Nephron (organoid): ENCODE results near the gene RBM39.

Source experiments
- H3K27ac Mint-ChIP-seq, 3 experiments: 2 replicates each; pipeline ENCODE4 v1.8.0; 2020; ENCODE audit warnings: mixed read lengths in 3 of 3, mild to moderate bottlenecking in 2 of 3, moderate library complexity in 1 of 3
- H3K27me3 Mint-ChIP-seq: 2 replicates; pipeline ENCODE4 v1.8.0; 2021; ENCODE audit warnings: low read depth, mild to moderate bottlenecking, moderate library complexity, mixed read lengths
- H3K36me3 Mint-ChIP-seq: 2 replicates; pipeline ENCODE4 v1.8.0; 2020; ENCODE audit warnings: low read depth, mixed read lengths
- H3K4me1 Mint-ChIP-seq: 2 replicates; pipeline ENCODE4 v1.8.0; 2020; ENCODE audit warnings: mixed read lengths
- H3K4me3 Mint-ChIP-seq, 3 experiments: 2 replicates each; pipeline ENCODE4 v1.8.0; 2020; ENCODE audit warnings: mild to moderate bottlenecking in 3 of 3, mixed read lengths in 3 of 3, moderate library complexity in 2 of 3
- H3K9me3 Mint-ChIP-seq: 2 replicates; pipeline ENCODE4 v1.8.0; 2020; ENCODE audit warnings: mixed read lengths
- TF ChIP-seq, protein P1 (sequence below), 3 experiments: fragments of 200-600 bp; sonication (generic); IDR thresholded peaks; one replicate each; pipeline ENCODE4 v1.5.0; 2021; ENCODE audit warnings: antibody characterized with exemption in 3 of 3; ENCODE audit not compliant: unreplicated experiment in 3 of 3

RBM39 gene

DNA sequence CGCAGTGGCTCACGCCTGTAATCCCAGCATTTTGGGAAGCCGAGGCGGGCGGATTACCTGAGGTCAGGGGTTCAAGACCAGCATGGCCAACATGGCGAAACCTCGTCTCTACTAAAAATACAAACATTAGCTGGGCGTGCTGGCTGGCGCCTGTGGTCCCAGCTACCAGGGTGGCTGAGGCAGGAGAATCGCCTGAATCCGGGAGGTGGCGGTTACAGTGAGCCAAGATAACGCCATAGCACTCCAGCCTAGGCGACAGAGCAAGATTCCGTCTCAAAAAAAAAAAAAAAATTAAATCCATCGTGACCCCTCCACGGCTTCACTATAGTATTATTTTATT is 76.1 kb downstream of the RBM39 start:
- H3K4me3 Mint-ChIP-seq, result peak overlapping the region in 2 of 3 experiments; percentile 32 to 51
- H3K36me3 Mint-ChIP-seq, result peaks cover 30% of the 10 kb centered on the region
- peaks cover 33% of the 10 kb centered on the region for H3K4me1 Mint-ChIP-seq
- no peaks in the 10 kb centered on the region for H3K9me3 Mint-ChIP-seq
- peak overlapping the region in 1 of 3 experiments; percentile 28 for H3K27ac Mint-ChIP-seq
- H3K27me3 Mint-ChIP-seq, result peaks cover 3% of the 10 kb centered on the region
- TF ChIP-seq, protein P1, sequence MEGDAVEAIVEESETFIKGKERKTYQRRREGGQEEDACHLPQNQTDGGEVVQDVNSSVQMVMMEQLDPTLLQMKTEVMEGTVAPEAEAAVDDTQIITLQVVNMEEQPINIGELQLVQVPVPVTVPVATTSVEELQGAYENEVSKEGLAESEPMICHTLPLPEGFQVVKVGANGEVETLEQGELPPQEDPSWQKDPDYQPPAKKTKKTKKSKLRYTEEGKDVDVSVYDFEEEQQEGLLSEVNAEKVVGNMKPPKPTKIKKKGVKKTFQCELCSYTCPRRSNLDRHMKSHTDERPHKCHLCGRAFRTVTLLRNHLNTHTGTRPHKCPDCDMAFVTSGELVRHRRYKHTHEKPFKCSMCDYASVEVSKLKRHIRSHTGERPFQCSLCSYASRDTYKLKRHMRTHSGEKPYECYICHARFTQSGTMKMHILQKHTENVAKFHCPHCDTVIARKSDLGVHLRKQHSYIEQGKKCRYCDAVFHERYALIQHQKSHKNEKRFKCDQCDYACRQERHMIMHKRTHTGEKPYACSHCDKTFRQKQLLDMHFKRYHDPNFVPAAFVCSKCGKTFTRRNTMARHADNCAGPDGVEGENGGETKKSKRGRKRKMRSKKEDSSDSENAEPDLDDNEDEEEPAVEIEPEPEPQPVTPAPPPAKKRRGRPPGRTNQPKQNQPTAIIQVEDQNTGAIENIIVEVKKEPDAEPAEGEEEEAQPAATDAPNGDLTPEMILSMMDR (IDR thresholded peaks at IDR 0.05; ENCODE audit: unreplicated experiment in 3 of 3), result no peak

DNA sequence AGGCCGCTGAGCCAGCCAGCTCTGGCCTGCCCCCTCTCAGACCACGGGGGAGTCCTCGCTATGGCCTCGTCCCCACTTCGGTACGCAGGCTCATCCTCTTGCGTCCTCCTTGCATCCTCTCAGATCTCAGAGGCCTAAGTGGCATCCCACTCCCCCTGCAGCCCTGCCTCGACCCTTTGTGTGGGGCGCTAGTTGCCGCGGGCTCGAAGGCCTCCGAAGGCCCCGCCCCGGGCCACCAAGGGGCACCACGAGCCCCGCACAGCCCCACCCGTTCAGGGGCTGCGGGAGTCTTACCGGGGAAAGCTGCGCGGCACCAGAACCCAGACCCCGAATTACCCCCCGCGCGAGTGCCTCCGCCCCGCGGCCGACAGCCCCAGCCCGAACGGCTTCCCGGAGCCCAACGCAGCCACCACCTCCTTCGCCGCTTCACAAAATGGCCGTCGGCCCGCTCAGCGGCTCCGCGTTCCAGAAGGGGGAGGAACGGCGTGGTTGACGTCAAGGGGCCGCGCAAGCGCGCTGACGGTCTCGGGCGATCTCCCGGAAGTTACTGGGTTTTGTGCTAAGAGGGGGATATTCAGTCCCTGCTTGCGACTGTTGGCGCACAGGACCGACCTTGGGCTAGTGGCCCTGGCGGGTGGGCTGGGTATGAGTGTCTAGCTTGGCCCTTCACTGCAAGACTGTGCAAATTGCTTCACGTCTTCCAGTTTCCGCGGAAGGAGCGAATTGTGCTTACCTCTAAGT is 77.4 kb downstream of the RBM39 start, which contains the start of the genes CPNE1 and RBM12:
TSS of gene CPNE1 (minus strand) at position 435 of the 741 bp plus-strand sequence. CDS start 31,977 bp downstream, outside the sequence.
TSS of gene RBM12 (minus strand) at position 435 of the 741 bp plus-strand sequence. CDS start 9,578 bp downstream, outside the sequence.
- Mint-ChIP-seq H3K4me1 (peaks cover 44% of the 10 kb centered on the region), H3K9me3 (no peaks in the 10 kb centered on the region), H3K27me3 (peaks cover 3% of the 10 kb centered on the region), H3K27ac (peak within 1 kb of the TSS; percentile 96 to 100 (median 99)), H3K36me3 (peaks cover 17% of the 10 kb centered on the region), H3K4me3 (peak within 1 kb of the TSS; percentile 95 to 100 (median 97))
- TF ChIP-seq, protein P1 (IDR thresholded peaks at IDR 0.05; ENCODE audit: unreplicated experiment in 3 of 3), result no peak

- Mint-ChIP-seq H3K9me3 (no peaks in the 10 kb centered on the region), H3K27ac (peak overlapping the region; percentile 96 to 100 (median 99)), H3K27me3 (peaks cover 3% of the 10 kb centered on the region), H3K36me3 (peaks cover 11% of the 10 kb centered on the region), H3K4me3 (peak overlapping the region; percentile 95 to 100 (median 97)), H3K4me1 (peaks cover 53% of the 10 kb centered on the region)
- TF ChIP-seq, protein P1 (IDR thresholded peaks at IDR 0.05; ENCODE audit: unreplicated experiment in 3 of 3), result no peak
Measured at GRCh38 chr20:35663516-35664465, 78.3 kb downstream of the RBM39 start.

DNA sequence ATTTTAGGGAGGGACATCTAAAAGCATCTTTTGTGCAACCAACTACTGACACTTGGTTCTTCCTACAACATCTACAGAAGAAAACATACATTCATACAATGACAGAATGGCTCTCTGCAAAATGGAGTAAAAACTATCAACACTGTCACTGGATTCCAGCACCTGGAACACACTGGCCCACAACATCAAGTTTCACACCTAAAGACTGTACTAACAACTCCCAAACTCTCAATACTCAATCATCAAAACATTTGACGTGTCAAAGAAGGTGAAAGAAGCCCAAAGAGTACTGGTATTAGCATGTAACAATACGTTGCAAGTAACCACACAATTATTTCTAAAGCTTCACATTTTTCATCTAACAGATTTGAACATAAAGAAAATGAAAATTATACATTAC is 79.5 kb downstream of the RBM39 start:
- H3K27ac Mint-ChIP-seq, result peak overlapping the region; percentile 81 to 99 (median 96)
- TF ChIP-seq, protein P1 (IDR thresholded peaks at IDR 0.05; ENCODE audit: unreplicated experiment in 3 of 3), result no peak
- peaks cover 55% of the 10 kb centered on the region for H3K4me1 Mint-ChIP-seq

GRCh38 chr20:35661908-35662307 is 80.2 kb downstream of the RBM39 start:
- TF ChIP-seq, protein P1 (IDR thresholded peaks at IDR 0.05; ENCODE audit: unreplicated experiment in 3 of 3), result no peak
- peak overlapping the region; percentile 95 to 100 (median 97) for H3K4me3 Mint-ChIP-seq
- peaks cover 9% of the 10 kb centered on the region for H3K36me3 Mint-ChIP-seq
- H3K27ac Mint-ChIP-seq, result peak overlapping the region; percentile 16 to 81 (median 33)
- no peaks in the 10 kb centered on the region for H3K9me3 Mint-ChIP-seq
- peaks cover 3% of the 10 kb centered on the region for H3K27me3 Mint-ChIP-seq
- peaks cover 61% of the 10 kb centered on the region for H3K4me1 Mint-ChIP-seq

More for the DNA sequence above, 79.5 kb downstream of the RBM39 start:
- Mint-ChIP-seq H3K36me3 (peaks cover 4% of the 10 kb centered on the region), H3K27me3 (peaks cover 3% of the 10 kb centered on the region), H3K9me3 (no peaks in the 10 kb centered on the region), H3K4me3 (peak overlapping the region; percentile 95 to 100 (median 97))
